NT2/D1 (cell line): ENCODE results near the gene ROR2.
A peak's percentile ranks its signal among the peaks of the same experiment; 100 is the strongest.

Source experiments
- DNase-seq: peaks from one replicate; pipeline ENCODE4 v3.0.0-alpha.2; 2011; ENCODE audit warnings: low read depth, low spot score
- H3K27me3 ChIP-seq: 2 replicates; pipeline ENCODE4 v1.6.0; 2011; ENCODE audit warnings: mild to moderate bottlenecking; ENCODE audit not compliant: insufficient read length, insufficient read depth
- H3K36me3 ChIP-seq: 2 replicates; pipeline ENCODE4 v1.6.1; 2011; ENCODE audit warnings: mild to moderate bottlenecking, low read length, mixed read lengths; ENCODE audit not compliant: insufficient read depth, insufficient read length
- H3K4me1 ChIP-seq: 2 replicates; pipeline ENCODE4 v1.5.1; 2011; ENCODE audit not compliant: insufficient read depth, insufficient read length
- H3K4me3 ChIP-seq: 2 replicates; pipeline ENCODE4 v1.5.1; 2011; ENCODE audit warnings: low read depth; ENCODE audit not compliant: insufficient read length
- H3K9ac ChIP-seq: 2 replicates; pipeline ENCODE4 v1.6.0; 2011; ENCODE audit warnings: low read depth; ENCODE audit not compliant: insufficient read length
- H3K9me3 ChIP-seq: 2 replicates; pipeline ENCODE4 v1.5.1; 2011; ENCODE audit warnings: mild to moderate bottlenecking, low read length; ENCODE audit not compliant: insufficient read depth
- SUZ12 ChIP-seq: IDR thresholded peaks from 2 replicates; pipeline ENCODE4 v1.6.1; 2011; ENCODE audit not compliant: insufficient read length, insufficient read depth; ENCODE audit errors: extremely low read depth
- YY1 ChIP-seq: IDR thresholded peaks from 2 replicates; pipeline ENCODE4 v1.6.1; 2011; ENCODE audit not compliant: insufficient read length, insufficient read depth
- ZNF274 ChIP-seq: IDR thresholded peaks from 2 replicates; pipeline ENCODE4 v1.6.1; 2011; ENCODE audit warnings: mild to moderate bottlenecking, low read depth, low read length

Gene ROR2

GRCh38 chr9:91864380-91864779 is 85.6 kb downstream of the ROR2 start:
- H3K9me3 ChIP-seq = peaks cover 14% of the 10 kb centered on the region; the same call in 1 of the 2 replicates
- H3K9ac ChIP-seq = no peak overlapping the region
- H3K4me3 ChIP-seq = no peak overlapping the region
- no peaks in the 10 kb centered on the region for H3K36me3 ChIP-seq
- H3K4me1 ChIP-seq = no peaks in the 10 kb centered on the region
- TF ChIP-seq ZNF274 (no peak), SUZ12 (no peak), YY1 (no peak)
- no peaks in the 10 kb centered on the region for H3K27me3 ChIP-seq
- DNase-seq = no peak

- no peak overlapping the region for H3K9ac ChIP-seq
- no peak for DNase-seq
- no peak for TF ChIP-seq ZNF274
- no peak for TF ChIP-seq YY1
- no peak for TF ChIP-seq SUZ12
- H3K4me1 ChIP-seq = peaks cover 5% of the 10 kb centered on the region
- no peak overlapping the region for H3K4me3 ChIP-seq
- peaks cover 14% of the 10 kb centered on the region; the same call in 1 of the 2 replicates for H3K9me3 ChIP-seq
- no peaks in the 10 kb centered on the region for H3K36me3 ChIP-seq
- no peaks in the 10 kb centered on the region for H3K27me3 ChIP-seq
Measured at GRCh38 chr9:91863469-91863868, 86.6 kb downstream of the ROR2 start.

GRCh38 chr9:91858213-91859030 is 91.6 kb downstream of the ROR2 start:
- Histone ChIP-seq H3K27me3 (no peaks in the 10 kb centered on the region), H3K36me3 (no peaks in the 10 kb centered on the region), H3K4me3 (no peak overlapping the region), H3K9ac (peak overlapping the region; percentile 52), H3K4me1 (peaks cover 17% of the 10 kb centered on the region), H3K9me3 (peaks cover 14% of the 10 kb centered on the region; the same call in 1 of the 2 replicates)
- no peak for TF ChIP-seq SUZ12
- no peak for TF ChIP-seq YY1
- TF ChIP-seq ZNF274 = no peak
- no peak for DNase-seq

GRCh38 chr9:91857291-91858212 is 92.5 kb downstream of the ROR2 start:
- H3K4me1 ChIP-seq = peaks cover 19% of the 10 kb centered on the region
- H3K27me3 ChIP-seq = no peaks in the 10 kb centered on the region
- no peaks in the 10 kb centered on the region for H3K36me3 ChIP-seq
- peaks cover 14% of the 10 kb centered on the region; the same call in 1 of the 2 replicates for H3K9me3 ChIP-seq
- no peak overlapping the region for H3K4me3 ChIP-seq
- no peak for TF ChIP-seq YY1
- TF ChIP-seq SUZ12 = no peak
- TF ChIP-seq ZNF274 = no peak
- DNase-seq = no peak
- H3K9ac ChIP-seq = peak overlapping the region; percentile 52

- H3K4me1 ChIP-seq = peaks cover 19% of the 10 kb centered on the region
- no peak overlapping the region for H3K4me3 ChIP-seq
- TF ChIP-seq ZNF274 = no peak
- no peak for TF ChIP-seq YY1
- TF ChIP-seq SUZ12 = no peak
- no peaks in the 10 kb centered on the region for H3K27me3 ChIP-seq
- no peak overlapping the region for H3K9ac ChIP-seq
- H3K9me3 ChIP-seq = peaks cover 14% of the 10 kb centered on the region; the same call in 1 of the 2 replicates
- no peak for DNase-seq
- peaks cover 3% of the 10 kb centered on the region for H3K36me3 ChIP-seq
Measured at GRCh38 chr9:91856419-91856818, 93.6 kb downstream of the ROR2 start.

GRCh38 chr9:91855196-91855595 is 94.8 kb downstream of the ROR2 start:
- Histone ChIP-seq H3K4me3 (no peak overlapping the region), H3K9ac (no peak overlapping the region), H3K36me3 (peaks cover 6% of the 10 kb centered on the region), H3K27me3 (no peaks in the 10 kb centered on the region), H3K4me1 (peaks cover 19% of the 10 kb centered on the region), H3K9me3 (peaks cover 6% of the 10 kb centered on the region; the same call in 1 of the 2 replicates)
- no peak for DNase-seq
- TF ChIP-seq YY1 = no peak
- TF ChIP-seq SUZ12 = no peak
- no peak for TF ChIP-seq ZNF274

GRCh38 chr9:91852801-91853347 is 97.2 kb downstream of the ROR2 start:
- TF ChIP-seq ZNF274 (no peak), SUZ12 (no peak), YY1 (no peak)
- no peaks in the 10 kb centered on the region for H3K27me3 ChIP-seq
- H3K4me1 ChIP-seq = peaks cover 11% of the 10 kb centered on the region

More at GRCh38 chr9:91852801-91853347, 97.2 kb downstream of the ROR2 start:
- Histone ChIP-seq H3K36me3 (peaks cover 6% of the 10 kb centered on the region), H3K9ac (no peak overlapping the region), H3K9me3 (no peaks in the 10 kb centered on the region), H3K4me3 (no peak overlapping the region)
- no peak for DNase-seq
